NCI-H2107 treated with DMSO at 0.1 percent for 48 hours (cell line): ENCODE measurements around the gene EPPIN.
"Not testable (repeated sequence)": the region's sequence is repeated elsewhere in the genome, so short reads cannot be mapped to it uniquely, and the experiment has no call there.

Experiments used
- DNase-seq: peaks from one replicate; lab custom pipeline; 2025; ENCODE audit not compliant: unreplicated experiment; lab: John Stamatoyannopoulos, UW

Gene EPPIN

GRCh38 chr20:45547206-45547770 lies at the start of gene EPPIN:
EPPIN (minus strand) TSS chr20:45547401; CDS start chr20:45547357, 44 bp downstream.
- no peak for DNase-seq

- DNase-seq = no peak
These were observed 48.0 kb upstream of the EPPIN start for GRCh38 chr20:45595235-45595634.

GRCh38 chr20:45593498-45593897 lies 46.3 kb upstream of the EPPIN start:
- no peak for DNase-seq

- no peak for DNase-seq
These were observed 45.5 kb upstream of the EPPIN start for GRCh38 chr20:45592574-45593189.

- DNase-seq = no peak
These were observed 42.5 kb upstream of the EPPIN start for GRCh38 chr20:45589725-45590124.

- no peak for DNase-seq
These were observed 41.6 kb upstream of the EPPIN start for GRCh38 chr20:45588800-45589199.

GRCh38 chr20:45585986-45586385 lies 38.8 kb upstream of the EPPIN start:
- DNase-seq = not testable (repeated sequence)

- DNase-seq = not testable (repeated sequence)
These were observed 37.1 kb upstream of the EPPIN start for GRCh38 chr20:45584294-45584693.

GRCh38 chr20:45583502-45583901 lies 36.3 kb upstream of the EPPIN start:
- no peak for DNase-seq

GRCh38 chr20:45581702-45582101 lies 34.5 kb upstream of the EPPIN start:
- DNase-seq = no peak

- no peak for DNase-seq
These were observed 32.0 kb upstream of the EPPIN start, which contains the start of gene WFDC8 for GRCh38 chr20:45579184-45579583. WFDC8 (minus strand) TSS chr20:45579284; CDS start chr20:45579247, 37 bp downstream.

- no peak for DNase-seq
These were observed 31.0 kb upstream of the EPPIN start for GRCh38 chr20:45578231-45578630.

GRCh38 chr20:45576995-45577394 lies 29.8 kb upstream of the EPPIN start:
- no peak for DNase-seq

GRCh38 chr20:45575931-45576330 lies 28.7 kb upstream of the EPPIN start:
- DNase-seq = no peak

GRCh38 chr20:45569650-45570049 lies 22.4 kb upstream of the EPPIN start:
- DNase-seq = not testable (repeated sequence)

- DNase-seq = no peak
These were observed 17.6 kb upstream of the EPPIN start for GRCh38 chr20:45564760-45565276.

GRCh38 chr20:45555198-45555597 lies 8.0 kb upstream of the EPPIN start:
- no peak for DNase-seq

- no peak for DNase-seq
These were observed 5.3 kb upstream of the EPPIN start for GRCh38 chr20:45552456-45552855.

- no peak for DNase-seq
These were observed 3.6 kb upstream of the EPPIN start for GRCh38 chr20:45550765-45551164.

- DNase-seq = no peak
These were observed 1.2 kb upstream of the EPPIN start for GRCh38 chr20:45548410-45548809.

- DNase-seq = no peak
These were observed 1.3 kb downstream of the EPPIN start for GRCh38 chr20:45545754-45546453.

- no peak for DNase-seq
These were observed 1.9 kb downstream of the EPPIN start for GRCh38 chr20:45545351-45545750.
